GM12878 (cell line): ENCODE data around the gene TDP2.

ENCODE experiments used
- CHD2 ChIP-seq: IDR thresholded peaks from 2 replicates; pipeline ENCODE4 v1.6.1; 2011; ENCODE audit warnings: low read depth, low read length, improper control_type of control experiment, borderline replicate concordance
- EGR1 ChIP-seq, 2 experiments: IDR thresholded peaks; 1 replicate in 1 of 2; 2 replicates in 1 of 2; pipeline ENCODE4 v1.6.1; 2011 to 2012; ENCODE audit warnings: low read depth in 2 of 2, low read length in 2 of 2, borderline replicate concordance in 1 of 2, mild to moderate bottlenecking in 1 of 2, moderate library complexity in 1 of 2
- FOS ChIP-seq: IDR thresholded peaks from 3 replicates; pipeline ENCODE4 v1.6.1; 2011; ENCODE audit warnings: borderline replicate concordance; ENCODE audit not compliant: insufficient read length; ENCODE audit errors: extremely low read depth
- GATAD2B ChIP-seq: fragments of 450-650 bp; conservative IDR thresholded peaks from 2 replicates; pipeline ENCODE4 v1.6.1; 2017; ENCODE audit warnings: low read depth, mild to moderate bottlenecking, moderate library complexity
- NR2C1 ChIP-seq: fragments of 450-650 bp; IDR thresholded peaks from 2 replicates; pipeline ENCODE4 v1.6.1; 2017; ENCODE audit warnings: antibody characterized with exemption, mild to moderate bottlenecking, moderate library complexity
- POLR2AphosphoS5 ChIP-seq: IDR thresholded peaks from 2 replicates; pipeline ENCODE4 v1.6.1; 2011; ENCODE audit warnings: mild to moderate bottlenecking, low read length, inconsistent platforms
- RFX5 ChIP-seq: IDR thresholded peaks from 2 replicates; pipeline ENCODE4 v1.6.1; 2011; ENCODE audit warnings: low read depth, low read length, improper control_type of control experiment
- SIX5 ChIP-seq: IDR thresholded peaks from 2 replicates; pipeline ENCODE4 v1.6.1; 2011; ENCODE audit warnings: mild to moderate bottlenecking, low read depth, low read length, moderate library complexity; ENCODE audit not compliant: severe bottlenecking
- SMARCA5 ChIP-seq: fragments of 450-650 bp; IDR thresholded peaks from 2 replicates; pipeline ENCODE4 v1.6.1; 2017; ENCODE audit warnings: mild to moderate bottlenecking
- SP1 ChIP-seq: IDR thresholded peaks from one replicate; pipeline ENCODE4 v1.6.1; 2011; ENCODE audit warnings: low read depth, low read length
- TAF1 ChIP-seq: IDR thresholded peaks from 2 replicates; pipeline ENCODE4 v1.6.1; 2011; ENCODE audit warnings: mild to moderate bottlenecking, low read depth, low read length, borderline replicate concordance
- ZNF274 ChIP-seq: IDR thresholded peaks from one replicate; pipeline ENCODE4 v1.8.0; 2011; ENCODE audit not compliant: insufficient read length, insufficient read depth
- TF ChIP-seq, protein P1 (sequence below), 3 experiments: IDR thresholded peaks in 2 of 3; conservative IDR thresholded peaks in 1 of 3; 2 replicates each; pipeline ENCODE4 v1.5.1; 2011; ENCODE audit warnings: low read depth in 3 of 3, low read length in 3 of 3, mild to moderate bottlenecking in 3 of 3, control low read depth in 2 of 3, moderate library complexity in 2 of 3, inconsistent platforms in 1 of 3, mixed read lengths in 1 of 3; ENCODE audit not compliant: control insufficient read depth in 2 of 3, insufficient read depth in 1 of 3; ENCODE audit errors: extremely low read depth in 1 of 3

DNA sequence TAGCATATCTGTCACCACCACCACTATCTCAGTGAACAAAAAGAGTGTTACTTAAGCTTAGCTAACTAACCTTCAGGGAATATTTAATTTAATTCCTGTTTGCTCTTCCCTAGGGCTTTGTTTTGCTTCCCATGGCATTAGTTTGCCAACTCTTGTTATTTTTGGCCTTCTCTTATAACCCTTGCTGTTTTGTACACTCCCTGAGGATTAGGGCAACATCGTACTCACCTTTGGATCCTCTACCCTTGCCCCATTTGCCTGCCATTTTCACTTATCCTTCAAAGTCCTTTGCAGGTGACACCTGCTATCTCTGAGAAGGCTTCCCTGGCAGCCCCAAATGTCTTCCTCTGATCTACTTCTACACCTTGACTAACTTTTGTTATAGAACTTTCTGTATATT lies 23.9 kb upstream of the TDP2 start:
- TF ChIP-seq POLR2AphosphoS5, result no peak
- no peak for TF ChIP-seq SIX5
- no peak for TF ChIP-seq RFX5
- TF ChIP-seq SMARCA5, result no peak
- TF ChIP-seq SP1, result no peak
- no peak for TF ChIP-seq TAF1
- no peak for TF ChIP-seq NR2C1
- no peak for TF ChIP-seq CHD2
- TF ChIP-seq, protein P1, sequence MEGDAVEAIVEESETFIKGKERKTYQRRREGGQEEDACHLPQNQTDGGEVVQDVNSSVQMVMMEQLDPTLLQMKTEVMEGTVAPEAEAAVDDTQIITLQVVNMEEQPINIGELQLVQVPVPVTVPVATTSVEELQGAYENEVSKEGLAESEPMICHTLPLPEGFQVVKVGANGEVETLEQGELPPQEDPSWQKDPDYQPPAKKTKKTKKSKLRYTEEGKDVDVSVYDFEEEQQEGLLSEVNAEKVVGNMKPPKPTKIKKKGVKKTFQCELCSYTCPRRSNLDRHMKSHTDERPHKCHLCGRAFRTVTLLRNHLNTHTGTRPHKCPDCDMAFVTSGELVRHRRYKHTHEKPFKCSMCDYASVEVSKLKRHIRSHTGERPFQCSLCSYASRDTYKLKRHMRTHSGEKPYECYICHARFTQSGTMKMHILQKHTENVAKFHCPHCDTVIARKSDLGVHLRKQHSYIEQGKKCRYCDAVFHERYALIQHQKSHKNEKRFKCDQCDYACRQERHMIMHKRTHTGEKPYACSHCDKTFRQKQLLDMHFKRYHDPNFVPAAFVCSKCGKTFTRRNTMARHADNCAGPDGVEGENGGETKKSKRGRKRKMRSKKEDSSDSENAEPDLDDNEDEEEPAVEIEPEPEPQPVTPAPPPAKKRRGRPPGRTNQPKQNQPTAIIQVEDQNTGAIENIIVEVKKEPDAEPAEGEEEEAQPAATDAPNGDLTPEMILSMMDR (IDR thresholded peaks at IDR 0.05 in 2 of 3, conservative IDR thresholded peaks at IDR 0.05 in 1 of 3; ENCODE audit: control insufficient read depth in 2 of 3, extremely low read depth in 1 of 3, insufficient read depth in 1 of 3, low read depth in 3 of 3, low read length in 3 of 3), result no peak
- no peak for TF ChIP-seq GATAD2B
- no peak for TF ChIP-seq ZNF274
- no peak for TF ChIP-seq FOS
- no peak for TF ChIP-seq EGR1 (IDR thresholded peaks at IDR 0.05; ENCODE audit: borderline replicate concordance in 1 of 2, low read depth in 2 of 2, low read length in 2 of 2)
